Thyroid gland (tissue), 4 donors: ENCODE measurements around the gene VSIG10.

ENCODE experiments used
- CTCF ChIP-seq, 6 experiments: fragments of 200-600 bp in 3 of 6; fragments of 450-650 bp in 3 of 6; sonication (generic) in 3 of 6; IDR thresholded peaks; one replicate each; pipeline ENCODE4 v1.5.1; 2016 to 2019; ENCODE audit warnings: antibody characterized with exemption in 6 of 6, mild to moderate bottlenecking in 2 of 6, inconsistent platforms in 1 of 6, moderate library complexity in 1 of 6
- POLR2A ChIP-seq, 2 donors: fragments of 450-650 bp; IDR thresholded peaks; one replicate each; pipeline ENCODE4 v1.6.1; 2017; ENCODE audit warnings: antibody characterized with exemption in 2 of 2, mild to moderate bottlenecking in 2 of 2, moderate library complexity in 1 of 2

- TF ChIP-seq CTCF (IDR thresholded peaks at IDR 0.05) (no peak), POLR2A (IDR thresholded peaks at IDR 0.05) (peak in 1 of 2 donors; percentile 22)
Observed at GRCh38 chr12:118023301-118023860, 80.4 kb downstream of the VSIG10 start.
